Measurements from ENCODE around the gene TOMM40L. TPM values are rescaled to one million over a fixed set of nuclear protein-coding genes. Genes with fewer than 3 reads are reported as not detected.

TOMM40L gene
- polyA plus RNA-seq, 1 donor (not counting 4 experiments of a cell fraction or from before 2014, with no cell fraction given) = 14.4 TPM

GRCh38 chr1:161261261-161262235, 35.7 kb downstream of the TOMM40L start:
- Histone ChIP-seq H3K27ac (ENCODE audit: control insufficient read depth, insufficient read depth, low read length) (no peak overlapping the region), H3K36me3 (ENCODE audit: control insufficient read depth in 2 of 2, extremely low read depth in 1 of 2, insufficient read depth in 2 of 2, low read length in 2 of 2) (no peaks in the 10 kb centered on the region), H3K9me3 (ENCODE audit: control insufficient read depth, low read depth, low read length) (no peaks in the 10 kb centered on the region), H3K4me1 (ENCODE audit: control insufficient read depth, extremely low read depth, insufficient read depth, low read length) (peaks cover 12% of the 10 kb centered on the region), H3K79me2 (ENCODE audit: control insufficient read depth, insufficient read depth, low read length) (no peaks in the 10 kb centered on the region), H2AFZ (ENCODE audit: control insufficient read depth, low read length) (no peak overlapping the region), H3K9me1 (ENCODE audit: control insufficient read depth, extremely low read depth, insufficient read depth, low read length) (no peaks in the 10 kb centered on the region), H3K9ac (ENCODE audit: control insufficient read depth, extremely low read depth, insufficient read depth, low read length) (no peak overlapping the region), H4K20me1 (ENCODE audit: control insufficient read depth, extremely low read depth, insufficient read depth, low read length) (no peaks in the 10 kb centered on the region), H3K4me2 (ENCODE audit: control insufficient read depth, extremely low read depth, insufficient read depth, low read depth, low read length) (peak overlapping the region; percentile 1), H3K27me3 (ENCODE audit: control insufficient read depth, extremely low read depth, insufficient read depth, low read length) (peaks cover 31% of the 10 kb centered on the region), H3K4me3 (ENCODE audit: control insufficient read depth in 2 of 3, extremely low read depth in 1 of 3, insufficient read depth in 2 of 3, low read depth in 1 of 3, low read length in 3 of 3) (no peak overlapping the region)
- TF ChIP-seq EZH2 (IDR thresholded peaks at IDR 0.05; ENCODE audit: low read length) = no peak
- TF ChIP-seq, protein P1, sequence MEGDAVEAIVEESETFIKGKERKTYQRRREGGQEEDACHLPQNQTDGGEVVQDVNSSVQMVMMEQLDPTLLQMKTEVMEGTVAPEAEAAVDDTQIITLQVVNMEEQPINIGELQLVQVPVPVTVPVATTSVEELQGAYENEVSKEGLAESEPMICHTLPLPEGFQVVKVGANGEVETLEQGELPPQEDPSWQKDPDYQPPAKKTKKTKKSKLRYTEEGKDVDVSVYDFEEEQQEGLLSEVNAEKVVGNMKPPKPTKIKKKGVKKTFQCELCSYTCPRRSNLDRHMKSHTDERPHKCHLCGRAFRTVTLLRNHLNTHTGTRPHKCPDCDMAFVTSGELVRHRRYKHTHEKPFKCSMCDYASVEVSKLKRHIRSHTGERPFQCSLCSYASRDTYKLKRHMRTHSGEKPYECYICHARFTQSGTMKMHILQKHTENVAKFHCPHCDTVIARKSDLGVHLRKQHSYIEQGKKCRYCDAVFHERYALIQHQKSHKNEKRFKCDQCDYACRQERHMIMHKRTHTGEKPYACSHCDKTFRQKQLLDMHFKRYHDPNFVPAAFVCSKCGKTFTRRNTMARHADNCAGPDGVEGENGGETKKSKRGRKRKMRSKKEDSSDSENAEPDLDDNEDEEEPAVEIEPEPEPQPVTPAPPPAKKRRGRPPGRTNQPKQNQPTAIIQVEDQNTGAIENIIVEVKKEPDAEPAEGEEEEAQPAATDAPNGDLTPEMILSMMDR (optimal IDR thresholded peaks at IDR 0.05 in 1 of 3, IDR thresholded peaks at IDR 0.05 in 1 of 3, conservative IDR thresholded peaks at IDR 0.05 in 1 of 3; ENCODE audit: extremely low read depth in 1 of 3, insufficient read depth in 2 of 3, low read length in 3 of 3) = no peak
- dilution Hi-C loops (cut with MboI; ENCODE audit: extremely low pct_ligation_motif_present, low sequenced_read_pairs) = no loop called here
- DNase-seq (ENCODE audit: low read depth, low spot score) = no peak
- no peak for FAIRE-seq

GRCh38 chr1:161265305-161265704, 39.4 kb downstream of the TOMM40L start:
- no peak for FAIRE-seq
- dilution Hi-C loops (cut with MboI; ENCODE audit: extremely low pct_ligation_motif_present, low sequenced_read_pairs) = no loop called here

More at GRCh38 chr1:161265305-161265704, 39.4 kb downstream of the TOMM40L start:
- Histone ChIP-seq H3K9me1 (ENCODE audit: control insufficient read depth, extremely low read depth, insufficient read depth, low read length) (no peaks in the 10 kb centered on the region), H3K9ac (ENCODE audit: control insufficient read depth, extremely low read depth, insufficient read depth, low read length) (no peak overlapping the region), H3K4me2 (ENCODE audit: control insufficient read depth, extremely low read depth, insufficient read depth, low read depth, low read length) (no peak overlapping the region), H3K79me2 (ENCODE audit: control insufficient read depth, insufficient read depth, low read length) (no peaks in the 10 kb centered on the region), H4K20me1 (ENCODE audit: control insufficient read depth, extremely low read depth, insufficient read depth, low read length) (no peaks in the 10 kb centered on the region), H3K4me1 (ENCODE audit: control insufficient read depth, extremely low read depth, insufficient read depth, low read length) (peaks cover 6% of the 10 kb centered on the region), H2AFZ (ENCODE audit: control insufficient read depth, low read length) (no peak overlapping the region), H3K27ac (ENCODE audit: control insufficient read depth, insufficient read depth, low read length) (no peak overlapping the region), H3K9me3 (ENCODE audit: control insufficient read depth, low read depth, low read length) (no peaks in the 10 kb centered on the region), H3K36me3 (ENCODE audit: control insufficient read depth in 2 of 2, extremely low read depth in 1 of 2, insufficient read depth in 2 of 2, low read length in 2 of 2) (no peaks in the 10 kb centered on the region), H3K27me3 (ENCODE audit: control insufficient read depth, extremely low read depth, insufficient read depth, low read length) (peaks cover 5% of the 10 kb centered on the region), H3K4me3 (ENCODE audit: control insufficient read depth in 2 of 3, extremely low read depth in 1 of 3, insufficient read depth in 2 of 3, low read depth in 1 of 3, low read length in 3 of 3) (no peak overlapping the region)
- TF ChIP-seq EZH2 (IDR thresholded peaks at IDR 0.05; ENCODE audit: low read length) = no peak
- TF ChIP-seq, protein P1 (optimal IDR thresholded peaks at IDR 0.05 in 1 of 3, IDR thresholded peaks at IDR 0.05 in 1 of 3, conservative IDR thresholded peaks at IDR 0.05 in 1 of 3; ENCODE audit: extremely low read depth in 1 of 3, insufficient read depth in 2 of 3, low read length in 3 of 3) = no peak
- DNase-seq (ENCODE audit: low read depth, low spot score) = no peak
